Vagina (tissue), 2 donors: ENCODE data around the gene LRRC8E.
"Not testable (repeated sequence)": the region's sequence is repeated elsewhere in the genome, so short reads cannot be mapped to it uniquely, and the experiment has no call there.

Experiments used
- CTCF ChIP-seq, 3 experiments: fragments of 450-650 bp in 2 of 3; fragments of 200-600 bp in 1 of 3; sonication (generic) in 1 of 3; IDR thresholded peaks; one replicate each; pipeline ENCODE4 v1.5.1; 2017 to 2019; ENCODE audit warnings: antibody characterized with exemption in 3 of 3, mild to moderate bottlenecking in 2 of 3, moderate library complexity in 2 of 3
- POLR2A ChIP-seq, 2 donors: fragments of 450-650 bp; IDR thresholded peaks; one replicate each; pipeline ENCODE4 v1.6.1; 2017; ENCODE audit warnings: antibody characterized with exemption in 2 of 2, mild to moderate bottlenecking in 2 of 2, moderate library complexity in 2 of 2
- POLR2AphosphoS5 ChIP-seq, 2 donors: sonication (generic); formaldehyde crosslinking; IDR thresholded peaks; one replicate each; pipeline ENCODE4 v1.9.0; 2017; ENCODE audit warnings: antibody characterized with exemption in 2 of 2, mild to moderate bottlenecking in 2 of 2, low read depth in 1 of 2; ENCODE audit not compliant: insufficient read depth in 1 of 2

DNA sequence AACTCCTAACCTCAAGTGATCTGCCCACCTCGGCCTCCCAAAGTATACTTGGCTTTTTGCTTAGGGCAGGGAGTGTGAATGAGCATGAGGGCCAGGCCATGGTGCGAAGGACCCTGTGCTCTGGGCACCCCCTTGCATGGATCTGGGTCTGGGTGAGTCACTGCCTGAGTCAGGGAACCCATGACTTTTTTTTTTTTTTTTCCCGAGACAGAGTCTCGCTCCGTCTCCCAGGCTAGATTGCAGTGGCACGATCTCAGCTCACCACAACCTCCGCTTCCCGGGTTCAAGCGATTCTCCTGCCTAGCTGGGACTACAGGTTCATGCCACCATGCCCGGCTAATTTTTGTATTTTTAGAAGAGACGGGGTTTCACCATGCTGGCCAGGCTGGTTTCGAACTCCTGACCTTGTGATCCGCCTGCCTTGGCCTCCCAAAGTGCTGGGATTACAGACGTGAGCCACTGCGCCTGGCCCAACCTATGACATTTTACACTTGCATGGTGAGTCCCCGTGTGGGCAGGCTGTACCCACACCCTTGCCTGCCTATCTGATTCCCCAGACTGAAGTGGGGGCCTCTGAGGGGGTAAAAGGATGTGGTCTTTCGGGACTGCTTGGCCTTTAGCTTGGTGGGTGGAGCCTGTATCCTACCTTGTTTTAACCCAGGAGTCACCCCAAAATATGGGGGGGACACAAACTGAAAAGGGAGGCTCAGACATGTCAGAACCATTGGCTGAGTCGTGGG is 5.2 kb downstream of the LRRC8E start:
- not testable (repeated sequence) for TF ChIP-seq POLR2A (IDR thresholded peaks at IDR 0.05); CTCF (IDR thresholded peaks at IDR 0.05); POLR2AphosphoS5 (IDR thresholded peaks at IDR 0.05; ENCODE audit: insufficient read depth in 1 of 2, low read depth in 1 of 2)
